Kidney (tissue), 14 donors: ENCODE measurements around the gene CFAP74. TPM values are rescaled to one million over a fixed set of nuclear protein-coding genes. Genes with fewer than 3 reads are reported as not detected.

Experiments
- DNase-seq, 5 donors: peaks; one replicate each; pipeline ENCODE4 v3.0.0-alpha.2; 2013 to 2020
- FAIRE-seq: peaks from 2 replicates; lab custom pipeline; 2012; peaks lifted over from hg19 to GRCh38; lab: Jason Lieb, UNC
- H3K27ac ChIP-seq, 2 donors: one replicate each; pipeline ENCODE4 v1.7.0; 2013; ENCODE audit warnings: low read depth in 2 of 2, low read length in 2 of 2, inconsistent platforms in 1 of 2
- H3K27me3 ChIP-seq: one replicate; pipeline ENCODE4 v1.7.1; 2013; ENCODE audit warnings: low read length, inconsistent platforms; ENCODE audit not compliant: control insufficient read depth, insufficient read depth
- H3K36me3 ChIP-seq, 3 donors: one replicate each; pipeline versions ENCODE4 v1.7.0 to v1.7.1; 2013; ENCODE audit warnings: low read length in 3 of 3, control low read depth in 1 of 3, inconsistent platforms in 1 of 3; ENCODE audit not compliant: insufficient read depth in 3 of 3, control insufficient read depth in 2 of 3
- H3K4me1 ChIP-seq, 3 donors: one replicate each; pipeline versions ENCODE4 v1.7.0 to v1.7.1; 2013; ENCODE audit warnings: low read length in 3 of 3, inconsistent platforms in 1 of 3, low read depth in 1 of 3; ENCODE audit not compliant: control insufficient read depth in 2 of 3, insufficient read depth in 2 of 3
- H3K4me3 ChIP-seq, 3 donors: one replicate each; pipeline versions ENCODE4 v1.7.0 to v1.8.1; 2013; ENCODE audit warnings: low read length in 3 of 3, control low read depth in 1 of 3, inconsistent platforms in 1 of 3
- H3K9ac ChIP-seq, 3 donors: one replicate each; pipeline versions ENCODE4 v1.7.0 to v1.7.1; 2013; ENCODE audit warnings: low read length in 3 of 3, control low read depth in 1 of 3, inconsistent platforms in 1 of 3
- H3K9me3 ChIP-seq, 3 donors: one replicate each; pipeline versions ENCODE4 v1.7.0 to v1.7.1; 2013; ENCODE audit warnings: low read length in 3 of 3, control low read depth in 1 of 3, inconsistent platforms in 1 of 3; ENCODE audit not compliant: control insufficient read depth in 2 of 3, insufficient read depth in 1 of 3
- CTCF ChIP-seq: IDR thresholded peaks from 3 replicates; pipeline ENCODE4 v1.5.1; 2012; ENCODE audit warnings: mild to moderate bottlenecking, moderate library complexity, borderline replicate concordance; ENCODE audit not compliant: insufficient read depth; ENCODE audit errors: extremely low read depth
- intact Hi-C: fragments of 100-400 bp; cut with DNase I; formaldehyde crosslinking; loops from one replicate; pipeline ENCODE4 v1.11.1; 2022
- polyA plus RNA-seq: library from polyadenylated mRNA; stranded (reverse); fragments of 350-450 nt; fragmentation: Illumina TruSeq; extraction: RNeasy Lipid Tissue Mini Kit (QIAGEN cat#74804); gene quantifications from one replicate; pipeline ENCODE4 v1.2.3, GENCODE V29; 2014; ENCODE audit warnings: low read depth, low replicate concordance; ENCODE audit not compliant: insufficient read depth
- total RNA-seq: library from RNA; stranded (reverse); fragmentation: NEBNext Ultra II Directional; extraction: Animal tissue kit (Norgen Biotek cat#: 25700); gene quantifications from one replicate; pipeline ENCODE4 v1.2.1, GENCODE V29; 2021
- donor health status: control.
- donor health status: control.
- donor health status: control.
- donor health status: control.
- donor health status: control.
- donor health status: DM: yes; HTN: yes; CAD: no.
- donor health status: Normal renal cell carcinoma (clear cell type).

Gene CFAP74
- total and polyA plus RNA-seq, 2 donors from 2014 or later, result not detected

DNA sequence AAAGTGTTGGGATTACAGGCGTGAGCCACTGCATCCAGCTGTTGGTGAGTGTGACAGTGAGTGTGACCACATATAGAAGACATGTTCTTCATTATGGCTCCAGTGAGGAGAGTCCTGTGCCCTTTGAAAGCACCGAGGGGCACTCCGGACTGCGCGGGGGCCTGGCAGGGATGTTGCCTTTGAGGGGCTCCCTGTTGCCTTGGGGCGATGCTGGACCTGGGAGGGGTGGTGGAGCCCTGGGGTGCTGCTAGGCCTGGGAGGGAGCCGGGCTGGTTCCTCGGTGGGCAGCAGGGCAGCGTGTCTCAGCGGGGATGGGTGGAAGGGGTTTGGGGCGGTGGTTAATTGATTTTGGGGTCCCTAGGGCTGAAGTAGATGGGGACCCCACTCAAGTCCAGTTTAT is 25.5 kb downstream of the CFAP74 start:
- DNase-seq (peak in 1 of 5 donors; percentile 30), FAIRE-seq (no peak)
- no peaks in the 10 kb centered on the region for H3K36me3 ChIP-seq
- no peaks in the 10 kb centered on the region for H3K4me1 ChIP-seq
- H3K9me3 ChIP-seq, result no peaks in the 10 kb centered on the region
- intact Hi-C loops, result no loop called here
- no peak overlapping the region for H3K27ac ChIP-seq
- no peak for TF ChIP-seq CTCF
- no peaks in the 10 kb centered on the region for H3K27me3 ChIP-seq
- no peak overlapping the region for H3K9ac ChIP-seq
- H3K4me3 ChIP-seq, result no peak overlapping the region

- TF ChIP-seq CTCF, result no peak
- DNase-seq, result no peak
- Histone ChIP-seq H3K4me3 (no peak overlapping the region), H3K4me1 (no peaks in the 10 kb centered on the region), H3K36me3 (no peaks in the 10 kb centered on the region), H3K9ac (no peak overlapping the region), H3K27ac (no peak overlapping the region), H3K27me3 (no peaks in the 10 kb centered on the region), H3K9me3 (no peaks in the 10 kb centered on the region)
- FAIRE-seq, result no peak
- intact Hi-C loops, result no loop called here
Measured at GRCh38 chr1:1976031-1976430, 27.6 kb downstream of the CFAP74 start.

DNA sequence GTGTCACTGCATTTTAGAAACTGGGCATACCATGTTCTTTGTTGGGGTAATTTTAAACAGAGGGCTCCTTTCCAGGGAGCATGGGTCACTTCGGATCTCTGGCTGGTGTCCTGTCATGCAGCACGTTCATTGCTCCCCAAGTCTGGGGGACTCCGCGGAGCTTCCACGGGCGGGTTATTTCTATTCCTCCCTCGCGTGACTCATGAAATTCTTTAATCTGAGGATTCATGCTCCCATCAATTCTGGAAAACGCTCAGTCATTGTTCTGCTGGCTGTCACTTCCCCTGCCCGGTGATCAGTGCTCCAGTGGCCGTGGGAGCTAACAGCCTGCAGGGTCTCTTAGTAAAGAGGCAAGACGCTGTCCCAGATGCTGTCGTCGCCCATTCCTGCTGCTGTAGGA is 28.1 kb downstream of the CFAP74 start:
- no peak for FAIRE-seq
- no peaks in the 10 kb centered on the region for H3K36me3 ChIP-seq

More for the DNA sequence above, 28.1 kb downstream of the CFAP74 start:
- intact Hi-C loops, result no loop called here
- H3K27ac ChIP-seq, result no peak overlapping the region
- no peak for DNase-seq
- H3K4me1 ChIP-seq, result no peaks in the 10 kb centered on the region
- H3K4me3 ChIP-seq, result no peak overlapping the region
- no peaks in the 10 kb centered on the region for H3K27me3 ChIP-seq
- no peak for TF ChIP-seq CTCF
- no peaks in the 10 kb centered on the region for H3K9me3 ChIP-seq
- no peak overlapping the region for H3K9ac ChIP-seq
